Stimulated activated CD8-positive, alpha-beta memory T cell treated with anti-CD3 and anti-CD28 coated beads, Interleukin-7, amount 100 ng/mL, for 24 hours (primary cell): Measurements from ENCODE around the gene MICB.
"Not testable (repeated sequence)": the region's sequence is repeated elsewhere in the genome, so short reads cannot be mapped to it uniquely, and the experiment has no call there.

Experiments used
- DNase-seq: peaks from one replicate; pipeline ENCODE4 v3.0.0-alpha.2; 2020; ENCODE audit warnings: low read depth

Gene MICB

GRCh38 chr6:31474871-31475286 is 23.1 kb upstream of the MICB start:
- DNase-seq, result no peak

- no peak for DNase-seq
Measured at GRCh38 chr6:31476515-31477139, 21.3 kb upstream of the MICB start.

- DNase-seq, result no peak
Measured at GRCh38 chr6:31477521-31477920, 20.4 kb upstream of the MICB start.

GRCh38 chr6:31478186-31478950 is 19.6 kb upstream of the MICB start:
- DNase-seq, result no peak

- no peak for DNase-seq
Measured at GRCh38 chr6:31479151-31479932, 18.6 kb upstream of the MICB start.

- no peak for DNase-seq
Measured at GRCh38 chr6:31479933-31480535, 17.9 kb upstream of the MICB start.

- no peak for DNase-seq
Measured at GRCh38 chr6:31480574-31480973, 17.4 kb upstream of the MICB start.

- no peak for DNase-seq
Measured at GRCh38 chr6:31483392-31483791, 14.6 kb upstream of the MICB start.

- DNase-seq, result no peak
Measured at GRCh38 chr6:31485055-31485454, 12.9 kb upstream of the MICB start.

GRCh38 chr6:31486065-31486837 is 11.7 kb upstream of the MICB start:
- DNase-seq, result not testable (repeated sequence)

GRCh38 chr6:31487674-31488073 is 10.3 kb upstream of the MICB start:
- DNase-seq, result not testable (repeated sequence)

GRCh38 chr6:31489086-31489485 is 8.9 kb upstream of the MICB start:
- DNase-seq, result no peak

GRCh38 chr6:31490115-31490873 is 7.7 kb upstream of the MICB start:
- no peak for DNase-seq

GRCh38 chr6:31493550-31493874 is 4.4 kb upstream of the MICB start:
- DNase-seq, result not testable (repeated sequence)

GRCh38 chr6:31493875-31494694 is 3.9 kb upstream of the MICB start:
- DNase-seq, result peak; percentile 58

GRCh38 chr6:31495580-31495979 is 2.4 kb upstream of the MICB start:
- DNase-seq, result no peak

GRCh38 chr6:31496826-31497225 is 1.1 kb upstream of the MICB start:
- not testable (repeated sequence) for DNase-seq

GRCh38 chr6:31498748-31499147 is 803 bp downstream of the MICB start:
- no peak for DNase-seq

- DNase-seq, result not testable (repeated sequence)
Measured at GRCh38 chr6:31499648-31500047, 1.7 kb downstream of the MICB start.

GRCh38 chr6:31502586-31502985 is 4.6 kb downstream of the MICB start:
- DNase-seq, result no peak
